NCI-H2196 (cell line): ENCODE data around the gene CRAT.

Source experiments
- DNase-seq: peaks from one replicate; lab custom pipeline; 2025; ENCODE audit not compliant: unreplicated experiment; lab: John Stamatoyannopoulos, UW

CRAT gene

DNA sequence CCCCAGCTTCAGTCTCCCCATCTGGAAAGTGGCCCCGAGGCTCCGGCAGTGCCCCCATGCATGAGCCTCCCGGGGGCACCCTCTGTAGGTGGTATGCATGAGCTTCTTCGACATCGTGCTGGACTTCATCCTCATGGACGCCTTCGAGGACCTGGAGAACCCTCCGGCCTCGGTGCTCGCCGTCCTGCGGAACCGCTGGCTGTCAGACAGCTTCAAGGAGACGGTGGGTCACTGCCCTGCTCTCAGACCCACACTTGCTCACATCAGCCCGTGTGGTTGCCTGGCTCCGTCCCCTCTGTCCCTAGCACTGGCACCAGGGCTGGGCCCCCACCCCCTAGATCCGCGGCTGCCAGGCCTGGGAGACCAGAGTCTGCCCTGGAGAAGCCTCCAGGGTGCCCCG, 42.5 kb downstream of the CRAT start:
- DNase-seq: no peak

DNA sequence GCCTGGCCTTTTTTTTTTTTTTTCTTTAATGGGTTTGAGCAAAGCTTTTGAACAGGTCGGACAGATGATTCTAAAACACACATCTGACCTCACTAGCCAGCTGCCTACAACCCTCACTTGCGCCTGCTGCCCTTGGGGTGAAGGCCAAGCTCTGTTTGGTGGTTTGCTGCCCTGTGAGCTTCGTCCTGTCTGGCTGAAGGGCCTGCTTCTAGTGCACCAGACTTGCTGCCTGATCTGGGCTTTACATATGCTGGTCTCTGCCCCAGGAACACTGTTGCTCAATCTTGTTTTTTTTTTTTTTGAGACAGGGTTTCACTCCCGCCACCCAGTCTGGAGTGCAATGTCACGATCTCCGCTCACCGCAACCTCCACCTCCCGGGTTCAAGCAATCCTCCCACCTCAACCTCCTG, 46.1 kb downstream of the CRAT start:
- DNase-seq: no peak

DNA sequence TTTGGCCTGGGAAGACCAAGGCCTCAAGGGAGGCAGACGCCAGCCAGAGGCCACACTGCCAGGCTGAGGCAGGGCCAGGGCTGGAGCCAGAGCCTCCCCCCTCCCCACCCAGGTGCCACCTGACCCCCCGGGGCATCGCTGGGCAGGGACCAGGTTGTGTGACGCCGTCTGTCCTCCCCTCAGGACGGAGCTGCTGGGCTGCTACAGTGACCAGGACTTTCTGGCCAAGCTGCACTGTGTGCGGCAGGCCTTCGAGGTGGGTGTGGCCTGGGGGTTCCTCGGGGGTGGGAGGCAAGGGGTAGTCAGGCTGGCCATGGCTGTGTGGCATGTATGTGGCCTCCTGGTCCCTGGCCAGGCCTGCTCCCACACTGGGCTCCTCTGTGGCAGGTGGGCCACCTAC, 47.5 kb downstream of the CRAT start:
- DNase-seq: no peak

DNA sequence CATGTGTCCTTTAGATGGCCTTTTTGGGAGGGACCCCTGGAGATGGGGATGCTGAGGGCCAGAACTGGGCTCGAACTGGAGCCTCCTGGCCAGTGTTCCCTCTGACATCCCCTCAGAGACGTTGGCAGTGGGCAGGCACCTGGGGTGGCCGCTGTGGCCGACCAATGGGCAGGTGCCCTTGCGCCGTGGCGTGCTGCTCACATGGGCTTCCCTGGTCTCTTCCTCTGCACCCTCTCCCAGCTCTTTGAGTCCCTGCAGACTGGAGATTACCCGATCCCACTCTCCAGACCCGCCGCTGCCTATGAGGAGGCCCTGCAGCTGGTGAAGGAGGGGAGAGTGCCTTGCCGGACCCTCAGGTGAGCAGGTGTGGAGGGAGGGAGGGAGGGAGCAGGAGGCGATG, 49.6 kb downstream of the CRAT start:
- no peak for DNase-seq

DNA sequence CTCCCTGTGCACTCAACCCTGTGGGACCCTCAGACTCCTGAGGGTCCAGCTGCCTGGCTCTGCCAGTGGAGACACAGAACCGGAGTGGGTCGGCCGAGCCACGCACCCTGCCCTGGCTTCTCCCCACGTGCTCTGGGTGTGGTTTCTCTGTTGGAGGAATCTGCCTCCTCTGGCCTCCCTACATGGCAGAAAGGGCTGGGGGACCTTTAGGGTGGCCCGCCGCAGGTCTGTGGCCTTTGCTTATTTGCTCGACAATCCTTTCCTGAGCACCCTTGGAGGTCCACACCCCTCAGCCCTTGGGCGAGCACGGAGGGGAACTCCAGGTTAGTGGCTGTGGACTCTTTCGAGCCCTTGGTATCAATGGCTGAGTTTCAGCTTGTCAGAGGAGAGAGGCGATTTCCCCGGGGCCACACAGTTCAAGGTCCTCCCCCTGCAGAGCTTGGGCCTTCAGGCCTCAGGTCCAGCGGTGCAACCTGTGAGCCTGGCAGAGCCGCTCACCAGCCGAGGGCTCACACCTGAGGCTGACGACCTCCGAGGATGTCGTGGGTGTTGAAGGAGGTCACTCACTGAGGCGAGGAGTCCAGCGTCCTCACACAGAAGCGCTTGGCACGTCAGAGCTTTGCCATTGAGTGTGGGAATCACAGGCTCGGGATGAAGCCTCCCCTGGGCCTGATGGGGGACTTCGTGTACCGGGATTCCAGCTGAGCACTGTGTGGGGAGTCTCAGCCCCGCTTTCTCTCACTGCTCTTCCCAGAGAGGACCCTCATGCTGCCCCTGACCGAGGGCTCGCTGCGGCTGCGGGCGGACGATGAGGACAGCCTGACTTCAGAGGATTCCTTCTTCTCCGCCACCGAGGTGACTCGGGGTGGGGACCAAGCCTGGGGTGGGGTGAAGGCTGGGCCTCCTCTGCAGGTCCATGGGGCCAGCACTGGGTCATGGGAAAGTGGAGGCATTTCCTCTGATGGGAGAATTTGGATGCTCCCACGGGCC, 50.5 kb downstream of the CRAT start:
- no peak for DNase-seq

DNA sequence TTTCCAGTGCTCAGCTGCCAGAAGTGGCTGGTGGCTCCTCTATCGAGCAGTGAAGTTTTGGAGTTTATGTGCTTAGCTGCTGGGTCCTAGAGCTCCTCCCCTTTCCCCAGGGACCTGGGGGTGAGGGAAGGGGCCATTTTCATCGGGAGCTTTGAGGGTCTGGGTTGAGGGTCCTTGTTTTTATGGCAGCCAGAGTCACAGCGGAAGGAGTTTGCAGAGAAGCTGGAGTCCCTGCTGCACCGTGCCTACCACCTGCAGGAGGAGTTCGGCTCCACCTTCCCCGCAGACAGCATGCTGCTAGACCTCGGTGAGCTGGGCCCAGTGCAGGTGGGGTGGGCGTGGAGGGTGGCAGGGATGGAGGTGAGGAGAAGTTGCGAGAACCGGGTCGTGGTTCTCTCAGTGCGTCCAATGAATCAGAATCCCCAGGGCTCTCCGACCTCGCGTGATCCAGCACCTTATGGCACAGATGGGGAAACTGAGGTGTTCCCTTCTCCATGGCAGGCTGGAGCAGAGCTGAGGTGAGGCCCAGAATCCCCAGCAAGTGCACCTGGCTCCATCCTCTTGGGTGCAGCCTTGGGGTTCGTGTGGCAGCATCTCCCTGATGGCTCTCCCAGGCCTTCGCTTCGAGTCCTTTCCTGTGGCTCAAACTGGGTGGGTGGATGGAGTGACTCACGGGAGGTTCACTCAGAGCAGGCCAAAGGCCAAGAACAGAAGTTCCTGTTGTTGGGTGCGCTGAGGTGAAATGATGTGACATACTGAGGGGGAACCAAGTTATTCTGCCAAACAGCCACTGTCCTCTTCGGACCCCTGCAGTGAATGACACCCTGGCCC, 51.4 kb downstream of the CRAT start:
- DNase-seq: no peak

DNA sequence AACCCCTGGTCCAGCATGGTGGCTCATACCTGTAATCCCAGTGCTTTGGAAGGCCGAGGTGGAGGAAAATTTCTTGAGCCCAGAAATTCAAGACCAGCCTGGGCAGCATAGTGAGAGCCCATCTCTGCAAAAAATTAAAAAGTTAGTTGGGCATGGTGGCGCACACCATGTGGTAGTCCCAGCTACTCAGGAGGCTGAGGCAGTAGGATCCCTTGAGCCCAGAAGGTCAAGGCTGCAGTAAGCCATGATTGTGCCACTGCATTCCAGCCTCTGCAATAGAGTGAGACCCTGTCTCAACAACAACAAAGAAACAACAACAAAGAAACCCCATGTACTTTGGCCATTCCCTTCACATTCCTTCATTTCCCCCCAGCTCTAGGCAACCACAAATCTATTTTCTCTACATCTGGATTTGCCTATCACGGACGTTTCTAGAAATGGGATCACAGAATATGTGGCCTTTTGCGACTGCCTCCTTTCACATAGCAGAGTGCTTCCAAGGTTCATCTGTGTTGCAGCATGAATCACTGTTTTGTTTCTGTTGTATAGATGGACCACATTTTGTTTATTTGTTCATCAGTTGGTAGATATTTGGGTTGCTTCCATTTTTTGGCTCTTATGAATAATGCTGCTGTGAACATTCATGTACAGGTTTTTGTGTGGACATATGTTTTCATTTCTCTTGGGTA, 56.3 kb downstream of the CRAT start:
- no peak for DNase-seq

DNA sequence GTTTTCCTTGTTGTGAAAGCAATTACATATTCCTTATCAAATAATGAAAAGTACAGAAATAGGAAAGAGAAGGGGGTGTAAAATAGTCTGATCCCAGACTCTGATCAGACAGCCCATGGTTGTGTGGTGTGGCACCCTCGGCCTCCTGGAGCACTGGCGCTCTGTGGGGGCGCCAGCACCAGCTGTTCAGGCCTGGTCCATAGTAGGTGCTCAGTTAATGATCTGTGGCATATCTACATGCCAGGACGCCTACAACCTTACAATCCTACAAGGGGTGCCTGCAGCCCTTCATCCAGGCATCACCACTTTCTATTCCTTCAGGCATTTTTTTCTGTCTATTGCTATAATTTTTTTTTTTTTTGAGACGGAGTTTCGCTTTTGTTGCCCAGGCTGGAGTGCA, 57.6 kb downstream of the CRAT start:
- no peak for DNase-seq

DNA sequence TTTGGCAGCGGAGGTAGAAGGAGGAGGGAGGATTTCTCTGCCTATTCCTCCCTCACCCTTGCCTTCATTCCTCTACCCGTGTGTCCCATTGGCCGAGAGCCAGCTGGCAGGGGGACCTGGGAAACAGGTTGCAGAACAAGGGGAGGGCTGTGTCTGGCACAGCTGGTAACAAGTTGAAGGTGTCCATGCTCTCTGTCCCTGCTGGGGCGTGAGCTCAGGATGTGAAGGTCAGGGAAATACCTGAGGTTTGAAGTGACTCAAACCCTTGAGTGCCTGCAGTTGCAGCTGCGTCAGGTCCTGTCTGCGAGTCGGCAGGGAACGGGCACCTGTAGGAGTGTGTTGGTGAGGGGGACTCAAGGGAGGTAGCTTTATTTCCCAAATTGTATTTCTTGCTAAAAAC, 58.0 kb downstream of the CRAT start:
- DNase-seq: peak; percentile 86
